WTC11 (cell line): ENCODE data around the gene FAM9B. TPM values are rescaled to one million over a fixed set of nuclear protein-coding genes. Genes with fewer than 3 reads are reported as not detected.

ENCODE experiments used
- ATAC-seq: fragments of 200-7000 bp; cut with Tn5 transposase; 2 replicates; pipeline ENCODE4 v1.10.0; 2021; ENCODE audit warnings: mild to moderate bottlenecking, moderate library complexity
- Bru-seq: library from RNA; stranded (reverse); fragments of 400-500 nt; gene quantifications from one replicate; lab custom pipeline; 2021; lab: Mats Ljungman, UMichigan
- CTCF ChIA-PET: fragments of 300-600 bp; sonication (Branson Sonifier 250); formaldehyde crosslinking; loops from one replicate; lab custom pipeline; 2021; ENCODE audit warnings: antibody characterized with exemption; lab: Charles Lee
- POLR2A ChIA-PET: fragments of 350-600 bp; sonication (Branson Sonifier 250); formaldehyde crosslinking; loops from one replicate; lab custom pipeline; 2021; ENCODE audit warnings: antibody characterized with exemption; lab: Charles Lee
- DNase-seq: peaks from one replicate; pipeline ENCODE4 v3.0.0; 2021; ENCODE audit warnings: low spot score
- H3K27ac Mint-ChIP-seq: 2 replicates; pipeline ENCODE4 v1.8.0; 2021; ENCODE audit warnings: mixed read lengths
- H3K27me3 Mint-ChIP-seq: 2 replicates; pipeline ENCODE4 v1.8.0; 2021; ENCODE audit warnings: low read depth, mild to moderate bottlenecking, moderate library complexity, mixed read lengths
- H3K36me3 Mint-ChIP-seq: 2 replicates; pipeline ENCODE4 v1.8.0; 2021; ENCODE audit warnings: mixed read lengths
- H3K4me1 Mint-ChIP-seq: 2 replicates; pipeline ENCODE4 v1.8.0; 2022; ENCODE audit warnings: mixed read lengths
- H3K4me3 Mint-ChIP-seq: 2 replicates; pipeline ENCODE4 v1.8.0; 2021; ENCODE audit warnings: mild to moderate bottlenecking, moderate library complexity, mixed read lengths
- H3K9me3 Mint-ChIP-seq: 2 replicates; pipeline ENCODE4 v1.8.0; 2021; ENCODE audit warnings: mixed read lengths
- ATF3 ChIP-seq: sonication (generic); formaldehyde crosslinking; conservative IDR thresholded peaks from 2 replicates; pipeline ENCODE4 v1.8.1; 2022; ENCODE audit warnings: mild to moderate bottlenecking, missing genetic modification reagents
- E2F1 ChIP-seq: sonication (generic); formaldehyde crosslinking; IDR thresholded peaks from 2 replicates; pipeline ENCODE4 v1.8.0; 2022; ENCODE audit warnings: mild to moderate bottlenecking, missing genetic modification reagents
- E2F4 ChIP-seq: sonication (generic); formaldehyde crosslinking; IDR thresholded peaks from 2 replicates; pipeline ENCODE4 v1.8.1; 2022; ENCODE audit warnings: low read depth, mild to moderate bottlenecking, moderate library complexity, missing genetic modification reagents, borderline replicate concordance
- ELF4 ChIP-seq: sonication (generic); formaldehyde crosslinking; IDR thresholded peaks from 2 replicates; pipeline ENCODE4 v1.8.1; 2022; ENCODE audit warnings: low read depth, mild to moderate bottlenecking, moderate library complexity, missing genetic modification reagents
- FOXJ3 ChIP-seq: sonication (generic); formaldehyde crosslinking; IDR thresholded peaks from 2 replicates; pipeline ENCODE4 v1.9.0; 2021; ENCODE audit warnings: missing genetic modification reagents, mild to moderate bottlenecking, borderline replicate concordance
- IRF1 ChIP-seq: sonication (generic); formaldehyde crosslinking; IDR thresholded peaks from 2 replicates; pipeline ENCODE4 v1.8.0; 2023; ENCODE audit warnings: missing genetic modification reagents
- JAZF1 ChIP-seq: fragments of 250-450 bp; sonication (Bioruptor Pico); IDR thresholded peaks from 2 replicates; pipeline ENCODE4 v1.9.0; 2021; ENCODE audit warnings: moderate library complexity, mild to moderate bottlenecking, inconsistent platforms
- KAT7 ChIP-seq: sonication (generic); formaldehyde crosslinking; IDR thresholded peaks from 2 replicates; pipeline ENCODE4 v1.8.1; 2023; ENCODE audit warnings: missing genetic modification reagents, mild to moderate bottlenecking, borderline replicate concordance
- MYBL2 ChIP-seq: sonication (generic); formaldehyde crosslinking; IDR thresholded peaks from 2 replicates; pipeline ENCODE4 v1.8.1; 2023; ENCODE audit warnings: mild to moderate bottlenecking, moderate library complexity, missing genetic modification reagents
- NFYB ChIP-seq: sonication (generic); formaldehyde crosslinking; conservative IDR thresholded peaks from 2 replicates; pipeline ENCODE4 v1.8.0; 2022; ENCODE audit warnings: low read depth, missing genetic modification reagents
- PREB ChIP-seq: sonication (generic); formaldehyde crosslinking; IDR thresholded peaks from 2 replicates; pipeline ENCODE4 v1.8.1; 2022; ENCODE audit warnings: mild to moderate bottlenecking, missing genetic modification reagents, moderate library complexity, borderline replicate concordance
- RELA ChIP-seq: sonication (generic); formaldehyde crosslinking; IDR thresholded peaks from 2 replicates; pipeline ENCODE4 v1.8.1; 2022; ENCODE audit warnings: missing genetic modification reagents, mild to moderate bottlenecking, borderline replicate concordance
- SMAD4 ChIP-seq: sonication (generic); formaldehyde crosslinking; IDR thresholded peaks from 2 replicates; pipeline ENCODE4 v1.8.0; 2022; ENCODE audit warnings: mild to moderate bottlenecking, missing genetic modification reagents
- TEAD1 ChIP-seq: sonication (generic); formaldehyde crosslinking; IDR thresholded peaks from 2 replicates; pipeline ENCODE4 v1.8.0; 2022; ENCODE audit warnings: mild to moderate bottlenecking, missing genetic modification reagents
- ZNF121 ChIP-seq: sonication (generic); formaldehyde crosslinking; IDR thresholded peaks from 2 replicates; pipeline ENCODE4 v1.8.0; 2023; ENCODE audit warnings: missing genetic modification reagents
- ZNF138 ChIP-seq: sonication (generic); formaldehyde crosslinking; conservative IDR thresholded peaks from 2 replicates; pipeline ENCODE4 v1.8.1; 2022; ENCODE audit warnings: mild to moderate bottlenecking, moderate library complexity, missing genetic modification reagents
- ZNF232 ChIP-seq: sonication (generic); formaldehyde crosslinking; IDR thresholded peaks from 2 replicates; pipeline ENCODE4 v1.8.0; 2022; ENCODE audit warnings: mild to moderate bottlenecking, missing genetic modification reagents
- ZNF396 ChIP-seq: fragments of 250-450 bp; sonication (Bioruptor Pico); IDR thresholded peaks from 2 replicates; pipeline ENCODE4 v1.8.0; 2021; ENCODE audit warnings: mild to moderate bottlenecking, moderate library complexity, borderline replicate concordance
- long read RNA-seq, 3 experiments: library from RNA in 1 of 3; library from capped mRNA in 1 of 3; library from polyadenylated mRNA in 1 of 3; unstranded in 2 of 3; stranded (forward) in 1 of 3; transcript quantifications; one replicate each; pipeline ENCODE4 v2.0.0, GENCODE V29; 2021
- total RNA-seq: library from RNA; stranded (reverse); gene quantifications from 3 replicates; pipeline ENCODE4 v1.2.3, GENCODE V29; 2021
- TF ChIP-seq, protein P1 (sequence below): fragments of 250-450 bp; sonication (Bioruptor Pico); IDR thresholded peaks from 2 replicates; pipeline ENCODE4 v1.9.0; 2021; ENCODE audit warnings: mild to moderate bottlenecking
- TF ChIP-seq, protein P2 (sequence below): sonication (generic); formaldehyde crosslinking; IDR thresholded peaks from 2 replicates; pipeline ENCODE4 v1.8.0; 2023; ENCODE audit warnings: mild to moderate bottlenecking, missing genetic modification reagents

Gene FAM9B
- total RNA-seq: not detected in 3 replicates
- percentile 4 among the genes with signal in this experiment for Bru-seq, nascent RNA
- long read RNA-seq, experiment 1, partial matches to known transcripts: 0 of 1 reads
- long read RNA-seq, experiment 1, other reads (novel, unspliced or antisense): 0 of 1 reads
- long read RNA-seq, experiment 2: 0 reads
- long read RNA-seq, experiment 3: 0 reads

- TF ChIP-seq IRF1 (CRISPR knock-in tag) (no peak), E2F1 (CRISPR knock-in tag) (no peak), MYBL2 (no peak), E2F4 (CRISPR knock-in tag) (no peak)
- POLR2A ChIA-PET: no interaction called here
- CTCF ChIA-PET: no interaction called here
Observed at GRCh38 chrX:9033989-9034388, at the start of gene FAM9B. Gene FAM9B (minus strand): TSS chrX:9034127. CDS start chrX:9032986, 1,141 bp downstream.

GRCh38 chrX:9081271-9081670 is 47.3 kb upstream of the FAM9B start:
- Mint-ChIP-seq H3K27ac (no peak overlapping the region), H3K4me1 (no peaks in the 10 kb centered on the region), H3K36me3 (no peaks in the 10 kb centered on the region), H3K4me3 (no peak overlapping the region), H3K27me3 (no peaks in the 10 kb centered on the region), H3K9me3 (no peaks in the 10 kb centered on the region)
- ChIA-PET POLR2A (no interaction called here), CTCF (no interaction called here)
- ATAC-seq (no peak), DNase-seq (no peak)
- no peak for TF ChIP-seq ZNF396
- no peak for TF ChIP-seq ZNF121 (CRISPR knock-in tag)
- TF ChIP-seq JAZF1 (CRISPR knock-in tag): no peak
- TF ChIP-seq FOXJ3 (CRISPR knock-in tag): no peak
- no peak for TF ChIP-seq ZNF138 (CRISPR knock-in tag)
- TF ChIP-seq ZNF232 (CRISPR knock-in tag): no peak
- TF ChIP-seq, protein P1, sequence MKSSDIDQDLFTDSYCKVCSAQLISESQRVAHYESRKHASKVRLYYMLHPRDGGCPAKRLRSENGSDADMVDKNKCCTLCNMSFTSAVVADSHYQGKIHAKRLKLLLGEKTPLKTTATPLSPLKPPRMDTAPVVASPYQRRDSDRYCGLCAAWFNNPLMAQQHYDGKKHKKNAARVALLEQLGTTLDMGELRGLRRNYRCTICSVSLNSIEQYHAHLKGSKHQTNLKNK (CRISPR knock-in tag): no peak
- TF ChIP-seq E2F4 (CRISPR knock-in tag): no peak
- no peak for TF ChIP-seq RELA

More at GRCh38 chrX:9033989-9034388, at the start of gene FAM9B:
- H3K36me3 Mint-ChIP-seq: no peaks in the 10 kb centered on the region
- no peaks in the 10 kb centered on the region for H3K9me3 Mint-ChIP-seq
- H3K4me3 Mint-ChIP-seq: no peak within 1 kb of the TSS
- ATAC-seq (no peak), DNase-seq (no peak)
- H3K4me1 Mint-ChIP-seq: no peaks in the 10 kb centered on the region; the same call in 1 of the 2 replicates
- H3K27ac Mint-ChIP-seq: no peak within 1 kb of the TSS
- no peaks in the 10 kb centered on the region; the same call in 1 of the 2 replicates for H3K27me3 Mint-ChIP-seq

GRCh38 chrX:9074326-9074725 is 40.4 kb upstream of the FAM9B start:
- Mint-ChIP-seq H3K9me3 (no peaks in the 10 kb centered on the region), H3K27me3 (no peaks in the 10 kb centered on the region), H3K27ac (no peak overlapping the region), H3K4me1 (peaks cover 10% of the 10 kb centered on the region), H3K36me3 (no peaks in the 10 kb centered on the region), H3K4me3 (no peak overlapping the region)
- ATAC-seq (no peak), DNase-seq (no peak)
- POLR2A ChIA-PET: no interaction called here
- CTCF ChIA-PET: no interaction called here
- TF ChIP-seq TEAD1 (CRISPR knock-in tag) (no peak), RELA (no peak), NFYB (no peak), PREB (no peak), IRF1 (CRISPR knock-in tag) (no peak), SMAD4 (no peak), ATF3 (CRISPR knock-in tag) (no peak), KAT7 (CRISPR knock-in tag) (no peak), ELF4 (CRISPR knock-in tag) (no peak)
- TF ChIP-seq, protein P2, sequence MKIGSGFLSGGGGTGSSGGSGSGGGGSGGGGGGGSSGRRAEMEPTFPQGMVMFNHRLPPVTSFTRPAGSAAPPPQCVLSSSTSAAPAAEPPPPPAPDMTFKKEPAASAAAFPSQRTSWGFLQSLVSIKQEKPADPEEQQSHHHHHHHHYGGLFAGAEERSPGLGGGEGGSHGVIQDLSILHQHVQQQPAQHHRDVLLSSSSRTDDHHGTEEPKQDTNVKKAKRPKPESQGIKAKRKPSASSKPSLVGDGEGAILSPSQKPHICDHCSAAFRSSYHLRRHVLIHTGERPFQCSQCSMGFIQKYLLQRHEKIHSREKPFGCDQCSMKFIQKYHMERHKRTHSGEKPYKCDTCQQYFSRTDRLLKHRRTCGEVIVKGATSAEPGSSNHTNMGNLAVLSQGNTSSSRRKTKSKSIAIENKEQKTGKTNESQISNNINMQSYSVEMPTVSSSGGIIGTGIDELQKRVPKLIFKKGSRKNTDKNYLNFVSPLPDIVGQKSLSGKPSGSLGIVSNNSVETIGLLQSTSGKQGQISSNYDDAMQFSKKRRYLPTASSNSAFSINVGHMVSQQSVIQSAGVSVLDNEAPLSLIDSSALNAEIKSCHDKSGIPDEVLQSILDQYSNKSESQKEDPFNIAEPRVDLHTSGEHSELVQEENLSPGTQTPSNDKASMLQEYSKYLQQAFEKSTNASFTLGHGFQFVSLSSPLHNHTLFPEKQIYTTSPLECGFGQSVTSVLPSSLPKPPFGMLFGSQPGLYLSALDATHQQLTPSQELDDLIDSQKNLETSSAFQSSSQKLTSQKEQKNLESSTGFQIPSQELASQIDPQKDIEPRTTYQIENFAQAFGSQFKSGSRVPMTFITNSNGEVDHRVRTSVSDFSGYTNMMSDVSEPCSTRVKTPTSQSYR (CRISPR knock-in tag): no peak
